SK-N-SH (cell line): ENCODE measurements around the gene PNO1.

Experiments used
- EP300 ChIP-seq, 2 experiments: IDR thresholded peaks; 2 replicates each; pipeline versions ENCODE4 v1.4.0 to v1.6.1; 2012; ENCODE audit warnings: borderline replicate concordance in 1 of 2, low read depth in 1 of 2, low read length in 1 of 2
- JUND ChIP-seq: IDR thresholded peaks from 2 replicates; pipeline ENCODE4 v1.4.0; 2012
- POLR2AphosphoS5 ChIP-seq: IDR thresholded peaks from 2 replicates; pipeline ENCODE4 v1.6.1; 2012; ENCODE audit warnings: low read depth, low read length
- RAD21 ChIP-seq: IDR thresholded peaks from 2 replicates; pipeline ENCODE4 v1.6.1; 2012; ENCODE audit warnings: mild to moderate bottlenecking, low read length
- TAF1 ChIP-seq: IDR thresholded peaks from 2 replicates; pipeline ENCODE4 v1.6.1; 2012; ENCODE audit warnings: low read depth, mild to moderate bottlenecking, low read length, moderate library complexity, borderline replicate concordance
- TF ChIP-seq, protein P1 (sequence below): IDR thresholded peaks from 2 replicates; pipeline ENCODE4 v1.4.0; 2012; ENCODE audit warnings: low read depth, borderline replicate concordance
- TF ChIP-seq, protein P2 (sequence below): fragments of 200-600 bp; sonication (generic); IDR thresholded peaks from 2 replicates; pipeline ENCODE4 v1.6.1; 2017; ENCODE audit warnings: antibody characterized with exemption, mild to moderate bottlenecking, moderate library complexity

DNA sequence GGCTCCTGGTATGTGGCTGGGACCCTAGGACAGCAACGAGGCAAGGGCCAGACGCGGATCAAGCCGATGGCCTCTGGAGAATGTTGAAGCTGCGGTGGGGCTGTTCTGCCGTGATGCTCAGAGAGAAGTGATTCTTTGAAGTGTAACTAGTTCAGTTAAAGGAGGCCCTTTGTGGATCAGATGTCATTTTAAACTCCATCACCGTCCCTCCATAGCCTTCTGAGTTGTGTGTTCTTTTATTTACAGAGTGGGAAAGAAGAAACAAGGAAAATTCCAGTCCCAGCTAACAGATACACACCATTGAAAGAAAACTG, 403 bp downstream of the PNO1 start:
- TF ChIP-seq, protein P1, sequence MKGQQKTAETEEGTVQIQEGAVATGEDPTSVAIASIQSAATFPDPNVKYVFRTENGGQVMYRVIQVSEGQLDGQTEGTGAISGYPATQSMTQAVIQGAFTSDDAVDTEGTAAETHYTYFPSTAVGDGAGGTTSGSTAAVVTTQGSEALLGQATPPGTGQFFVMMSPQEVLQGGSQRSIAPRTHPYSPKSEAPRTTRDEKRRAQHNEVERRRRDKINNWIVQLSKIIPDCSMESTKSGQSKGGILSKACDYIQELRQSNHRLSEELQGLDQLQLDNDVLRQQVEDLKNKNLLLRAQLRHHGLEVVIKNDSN: no peak
- TF ChIP-seq, protein P2, sequence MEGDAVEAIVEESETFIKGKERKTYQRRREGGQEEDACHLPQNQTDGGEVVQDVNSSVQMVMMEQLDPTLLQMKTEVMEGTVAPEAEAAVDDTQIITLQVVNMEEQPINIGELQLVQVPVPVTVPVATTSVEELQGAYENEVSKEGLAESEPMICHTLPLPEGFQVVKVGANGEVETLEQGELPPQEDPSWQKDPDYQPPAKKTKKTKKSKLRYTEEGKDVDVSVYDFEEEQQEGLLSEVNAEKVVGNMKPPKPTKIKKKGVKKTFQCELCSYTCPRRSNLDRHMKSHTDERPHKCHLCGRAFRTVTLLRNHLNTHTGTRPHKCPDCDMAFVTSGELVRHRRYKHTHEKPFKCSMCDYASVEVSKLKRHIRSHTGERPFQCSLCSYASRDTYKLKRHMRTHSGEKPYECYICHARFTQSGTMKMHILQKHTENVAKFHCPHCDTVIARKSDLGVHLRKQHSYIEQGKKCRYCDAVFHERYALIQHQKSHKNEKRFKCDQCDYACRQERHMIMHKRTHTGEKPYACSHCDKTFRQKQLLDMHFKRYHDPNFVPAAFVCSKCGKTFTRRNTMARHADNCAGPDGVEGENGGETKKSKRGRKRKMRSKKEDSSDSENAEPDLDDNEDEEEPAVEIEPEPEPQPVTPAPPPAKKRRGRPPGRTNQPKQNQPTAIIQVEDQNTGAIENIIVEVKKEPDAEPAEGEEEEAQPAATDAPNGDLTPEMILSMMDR: no peak
- TF ChIP-seq TAF1 (no peak), EP300 (IDR thresholded peaks at IDR 0.05; ENCODE audit: borderline replicate concordance in 1 of 2, low read depth in 1 of 2, low read length in 1 of 2) (no peak), JUND (no peak), POLR2AphosphoS5 (no peak), RAD21 (no peak)
